ENCODE data around the gene LAIR2.

GRCh38 chr19:54463531-54464043 lies 39.0 kb upstream of the LAIR2 start, which contains the start of gene LENG9:
- TF ChIP-seq, protein P1, sequence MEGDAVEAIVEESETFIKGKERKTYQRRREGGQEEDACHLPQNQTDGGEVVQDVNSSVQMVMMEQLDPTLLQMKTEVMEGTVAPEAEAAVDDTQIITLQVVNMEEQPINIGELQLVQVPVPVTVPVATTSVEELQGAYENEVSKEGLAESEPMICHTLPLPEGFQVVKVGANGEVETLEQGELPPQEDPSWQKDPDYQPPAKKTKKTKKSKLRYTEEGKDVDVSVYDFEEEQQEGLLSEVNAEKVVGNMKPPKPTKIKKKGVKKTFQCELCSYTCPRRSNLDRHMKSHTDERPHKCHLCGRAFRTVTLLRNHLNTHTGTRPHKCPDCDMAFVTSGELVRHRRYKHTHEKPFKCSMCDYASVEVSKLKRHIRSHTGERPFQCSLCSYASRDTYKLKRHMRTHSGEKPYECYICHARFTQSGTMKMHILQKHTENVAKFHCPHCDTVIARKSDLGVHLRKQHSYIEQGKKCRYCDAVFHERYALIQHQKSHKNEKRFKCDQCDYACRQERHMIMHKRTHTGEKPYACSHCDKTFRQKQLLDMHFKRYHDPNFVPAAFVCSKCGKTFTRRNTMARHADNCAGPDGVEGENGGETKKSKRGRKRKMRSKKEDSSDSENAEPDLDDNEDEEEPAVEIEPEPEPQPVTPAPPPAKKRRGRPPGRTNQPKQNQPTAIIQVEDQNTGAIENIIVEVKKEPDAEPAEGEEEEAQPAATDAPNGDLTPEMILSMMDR (IDR thresholded peaks at IDR 0.05): no peak
- peak; percentile 76 for TF ChIP-seq POLR2A (IDR thresholded peaks at IDR 0.05)
- TF ChIP-seq POLR2AphosphoS5 (IDR thresholded peaks at IDR 0.05): peak; percentile 94
- no peak for TF ChIP-seq EP300 (IDR thresholded peaks at IDR 0.05)

All from gastroesophageal sphincter (tissue), 3 donors.